ENCODE results near the gene KLF12.

DNA sequence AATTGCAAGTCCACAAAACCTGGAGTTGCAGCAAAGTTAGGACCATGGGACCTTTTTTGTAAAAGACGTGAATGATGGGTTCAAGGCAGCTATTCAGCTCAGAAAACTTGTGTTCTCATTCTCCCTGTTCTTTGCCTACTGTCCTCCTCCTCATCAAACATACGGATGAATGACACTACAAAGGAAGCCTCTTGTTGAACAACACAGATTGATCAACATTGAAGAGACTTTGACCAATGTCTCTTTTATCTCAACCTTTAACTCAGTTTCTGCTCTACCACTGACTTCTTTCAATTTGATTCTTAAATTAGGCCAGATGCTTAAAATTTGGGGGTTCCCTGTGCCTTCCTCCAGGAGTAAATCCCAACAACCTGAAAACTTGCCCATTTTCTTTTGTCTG is 27.9 kb upstream of the KLF12 start:
- TF ChIP-seq, protein P1, sequence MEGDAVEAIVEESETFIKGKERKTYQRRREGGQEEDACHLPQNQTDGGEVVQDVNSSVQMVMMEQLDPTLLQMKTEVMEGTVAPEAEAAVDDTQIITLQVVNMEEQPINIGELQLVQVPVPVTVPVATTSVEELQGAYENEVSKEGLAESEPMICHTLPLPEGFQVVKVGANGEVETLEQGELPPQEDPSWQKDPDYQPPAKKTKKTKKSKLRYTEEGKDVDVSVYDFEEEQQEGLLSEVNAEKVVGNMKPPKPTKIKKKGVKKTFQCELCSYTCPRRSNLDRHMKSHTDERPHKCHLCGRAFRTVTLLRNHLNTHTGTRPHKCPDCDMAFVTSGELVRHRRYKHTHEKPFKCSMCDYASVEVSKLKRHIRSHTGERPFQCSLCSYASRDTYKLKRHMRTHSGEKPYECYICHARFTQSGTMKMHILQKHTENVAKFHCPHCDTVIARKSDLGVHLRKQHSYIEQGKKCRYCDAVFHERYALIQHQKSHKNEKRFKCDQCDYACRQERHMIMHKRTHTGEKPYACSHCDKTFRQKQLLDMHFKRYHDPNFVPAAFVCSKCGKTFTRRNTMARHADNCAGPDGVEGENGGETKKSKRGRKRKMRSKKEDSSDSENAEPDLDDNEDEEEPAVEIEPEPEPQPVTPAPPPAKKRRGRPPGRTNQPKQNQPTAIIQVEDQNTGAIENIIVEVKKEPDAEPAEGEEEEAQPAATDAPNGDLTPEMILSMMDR (conservative IDR thresholded peaks at IDR 0.05 in 1 of 2, IDR thresholded peaks at IDR 0.05 in 1 of 2; ENCODE audit: extremely low read depth in 1 of 2, insufficient read depth in 1 of 2, low read depth in 1 of 2, low read length in 2 of 2) = no peak
- TF ChIP-seq EZH2 (IDR thresholded peaks at IDR 0.05; ENCODE audit: borderline replicate concordance, low read length) = no peak

Measured in mammary epithelial cell (primary cell).